Fibroblast of mammary gland (primary cell): ENCODE results near the gene KRCC1.

Experiments used
- DNase-seq: peaks from one replicate; pipeline ENCODE4 v3.0.0-alpha.2; 2010; ENCODE audit warnings: low read depth
- H3K4me3 ChIP-seq: 2 replicates; pipeline ENCODE4 v1.5.1; 2011; ENCODE audit warnings: low read depth, mild to moderate bottlenecking, low read length, moderate library complexity; ENCODE audit not compliant: control insufficient read depth
- CTCF ChIP-seq: conservative IDR thresholded peaks from 2 replicates; pipeline ENCODE4 v1.5.1; 2011; ENCODE audit warnings: low read depth, low read length, inconsistent platforms; ENCODE audit not compliant: control insufficient read depth, insufficient read depth

Gene KRCC1

GRCh38 chr2:88055371-88056128 is at the start of gene KRCC1:
Gene KRCC1, minus strand, starts transcription at chr2:88055783. Its CDS starts 27,220 bp downstream, at chr2:88028563.
- DNase-seq, result peak; percentile 96
- TF ChIP-seq CTCF, result no peak
- H3K4me3 ChIP-seq, result peak within 1 kb of the TSS; percentile 65

GRCh38 chr2:88100489-88100858 is 44.9 kb upstream of the KRCC1 start:
- H3K4me3 ChIP-seq, result no peak overlapping the region
- TF ChIP-seq CTCF, result no peak
- DNase-seq, result no peak

- H3K4me3 ChIP-seq, result no peak overlapping the region
- no peak for TF ChIP-seq CTCF
- peak; percentile 62 for DNase-seq
These were observed 44.4 kb upstream of the KRCC1 start for GRCh38 chr2:88099798-88100488.

- no peak for TF ChIP-seq CTCF
- DNase-seq, result no peak
These were observed 42.9 kb upstream of the KRCC1 start for GRCh38 chr2:88098558-88098900.

DNA sequence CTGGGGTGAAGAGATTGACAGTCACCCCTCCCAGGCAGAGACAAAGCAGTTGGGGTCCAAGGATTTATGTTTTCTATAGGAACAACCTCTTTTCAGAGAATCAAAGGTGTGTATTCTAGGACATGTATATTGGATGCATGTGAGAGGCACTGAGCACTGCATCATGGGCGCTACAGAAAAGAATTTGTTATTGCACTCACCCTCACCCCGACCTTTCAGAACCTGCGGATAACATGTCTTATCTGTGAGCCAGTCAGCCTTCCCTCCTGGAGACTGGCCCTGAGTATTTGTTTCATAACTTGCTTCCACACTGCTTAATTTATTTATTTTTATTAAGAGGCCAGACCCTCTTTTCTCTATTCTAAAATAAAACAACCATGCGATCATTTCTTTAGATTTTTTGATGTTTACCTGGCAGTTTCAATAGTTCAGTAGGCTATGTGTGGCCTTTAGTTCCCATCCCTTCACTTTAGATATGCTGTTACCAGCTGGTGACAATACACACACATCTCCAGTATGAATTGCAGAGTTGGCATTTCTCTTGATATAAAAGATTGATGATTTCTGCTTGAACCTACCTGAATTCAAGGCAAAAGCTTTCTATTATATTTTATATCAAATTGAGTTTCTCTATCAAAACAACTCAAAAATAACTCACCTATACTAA is 42.4 kb upstream of the KRCC1 start:
- no peak for DNase-seq
- H3K4me3 ChIP-seq, result no peak overlapping the region
- TF ChIP-seq CTCF, result no peak

More at GRCh38 chr2:88098558-88098900, 42.9 kb upstream of the KRCC1 start:
- no peak overlapping the region for H3K4me3 ChIP-seq

- TF ChIP-seq CTCF, result no peak
These were observed 41.6 kb upstream of the KRCC1 start for GRCh38 chr2:88097192-88097591.

More at GRCh38 chr2:88097192-88097591, 41.6 kb upstream of the KRCC1 start:
- no peak overlapping the region for H3K4me3 ChIP-seq
- DNase-seq, result no peak
